ENCODE results near the gene ZSWIM4. TPM values are rescaled to one million over a fixed set of nuclear protein-coding genes. Genes with fewer than 3 reads are reported as not detected.

The ZSWIM4 gene
- total and polyA plus RNA-seq, 4 experiments from 2014 or later: 0.33 to 6.6 (median 4.0) TPM

DNA sequence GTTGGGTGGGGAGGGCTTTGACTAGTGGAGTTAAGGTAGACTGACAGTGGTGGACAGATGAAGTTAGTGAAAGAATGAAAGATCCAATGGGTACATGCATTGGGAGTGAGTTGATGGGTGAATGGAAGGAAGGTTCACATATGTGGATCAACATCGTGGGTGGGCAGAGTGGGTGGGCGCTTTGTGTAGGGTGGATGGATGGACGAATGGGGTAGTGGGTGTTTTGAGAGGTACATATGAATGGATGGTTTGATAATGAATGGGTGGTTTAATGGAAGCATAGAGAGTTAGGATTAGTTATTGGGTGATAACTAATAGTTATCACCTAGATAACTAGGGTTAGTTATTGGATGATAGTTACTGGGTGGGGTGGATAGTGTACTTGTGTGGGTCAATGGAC, 11.5 kb downstream of the ZSWIM4 start:
- Histone ChIP-seq H3K9me3 (ENCODE audit: control insufficient read depth in 1 of 2, low read length in 2 of 2) (no peaks in the 10 kb centered on the region), H3K4me3 (ENCODE audit: low read length in 2 of 2) (no peak overlapping the region), H3K36me3 (ENCODE audit: insufficient read depth, low read length) (no peaks in the 10 kb centered on the region), H3K27me3 (ENCODE audit: insufficient read depth, low read length) (no peaks in the 10 kb centered on the region), H3K4me1 (ENCODE audit: insufficient read depth, low read length) (no peaks in the 10 kb centered on the region), H3K27ac (ENCODE audit: low read depth, low read length) (no peak overlapping the region)
- H3K4me1 Mint-ChIP-seq: no peaks in the 10 kb centered on the region
- no peak for DNase-seq
- ChIA-PET CTCF (ENCODE audit: partially characterized antibody) (interaction anchor here (1.1 kb wide), 1 partner anchor 55 kb away, joined by 5 read pairs; no protein-coding TSS in a partner anchor), POLR2A (ENCODE audit: partially characterized antibody) (interaction anchor here (1.2 kb wide), 1 partner anchor 9 kb away, joined by 4 read pairs; no protein-coding TSS in a partner anchor)
- no peak overlapping the region for H3K27ac Mint-ChIP-seq
- no peaks in the 10 kb centered on the region for H3K27me3 Mint-ChIP-seq
- intact Hi-C loops (cut with micrococcal nuclease): no loop called here
- H3K4me3 Mint-ChIP-seq: no peak overlapping the region
- H3K9me3 Mint-ChIP-seq: no peaks in the 10 kb centered on the region
- peaks cover 0 to 8% of the 10 kb centered on the region in 2 donors for H3K36me3 Mint-ChIP-seq

DNA sequence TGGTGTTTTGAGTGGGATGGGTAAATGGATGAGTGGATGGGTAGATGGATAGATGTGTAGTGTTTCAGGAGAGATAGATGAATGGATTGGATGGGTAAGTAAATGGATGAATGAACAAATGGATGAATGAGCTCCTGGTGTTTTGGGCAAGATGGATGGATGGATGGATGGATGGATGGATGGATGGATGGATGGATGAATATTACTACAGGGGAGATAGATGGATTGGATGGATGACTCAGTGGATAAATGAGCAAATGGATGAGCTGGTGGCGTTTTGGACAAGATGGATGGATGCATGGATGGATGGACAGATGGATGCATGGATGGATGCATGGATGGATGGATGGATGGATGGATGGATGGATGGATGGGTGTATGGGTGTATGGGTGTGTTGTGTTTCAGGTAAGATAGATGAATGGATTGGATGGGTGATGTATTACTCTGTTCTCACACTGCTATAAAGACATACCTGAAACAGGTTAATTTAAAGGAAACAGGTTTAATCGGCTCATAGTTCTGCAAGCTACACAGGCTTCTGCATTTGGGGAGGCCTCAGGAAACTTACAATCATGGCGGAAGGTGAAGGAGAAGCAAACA, 12.3 kb downstream of the ZSWIM4 start:
- H3K9me3 Mint-ChIP-seq: no peaks in the 10 kb centered on the region
- Histone ChIP-seq H3K4me3 (ENCODE audit: low read length in 2 of 2) (no peak overlapping the region), H3K27me3 (ENCODE audit: insufficient read depth, low read length) (no peaks in the 10 kb centered on the region), H3K36me3 (ENCODE audit: insufficient read depth, low read length) (no peaks in the 10 kb centered on the region), H3K4me1 (ENCODE audit: insufficient read depth, low read length) (no peaks in the 10 kb centered on the region), H3K27ac (ENCODE audit: low read depth, low read length) (no peak overlapping the region), H3K9me3 (ENCODE audit: control insufficient read depth in 1 of 2, low read length in 2 of 2) (no peaks in the 10 kb centered on the region)
- peaks cover 0 to 8% of the 10 kb centered on the region in 2 donors for H3K36me3 Mint-ChIP-seq
- H3K4me3 Mint-ChIP-seq: no peak overlapping the region
- no peak overlapping the region for H3K27ac Mint-ChIP-seq
- H3K4me1 Mint-ChIP-seq: no peaks in the 10 kb centered on the region
- intact Hi-C loops (cut with micrococcal nuclease): no loop called here
- POLR2A ChIA-PET (ENCODE audit: partially characterized antibody): interaction anchor here (1.1 kb wide), 1 partner anchor 11 kb away, joined by 3 read pairs; no protein-coding TSS in a partner anchor
- H3K27me3 Mint-ChIP-seq: no peaks in the 10 kb centered on the region
- CTCF ChIA-PET (ENCODE audit: partially characterized antibody): interaction anchor here (1.2 kb wide), 1 partner anchor 23 kb away, joined by 3 read pairs; no protein-coding TSS in a partner anchor
- no peak for DNase-seq

- no peak for DNase-seq
- no peak overlapping the region for H3K27ac ChIP-seq (ENCODE audit: low read depth, low read length)
- intact Hi-C loops (cut with micrococcal nuclease): no loop called here
- H3K36me3 Mint-ChIP-seq: peaks cover 5 to 8% of the 10 kb centered on the region in 2 donors
- POLR2A ChIA-PET (ENCODE audit: partially characterized antibody): no interaction called here
- H3K27ac Mint-ChIP-seq: no peak overlapping the region
- H3K4me3 ChIP-seq (ENCODE audit: low read length in 2 of 2): no peak overlapping the region
- H3K27me3 Mint-ChIP-seq: no peaks in the 10 kb centered on the region
- H3K9me3 ChIP-seq (ENCODE audit: control insufficient read depth in 1 of 2, low read length in 2 of 2): no peaks in the 10 kb centered on the region
- H3K27me3 ChIP-seq (ENCODE audit: insufficient read depth, low read length): no peaks in the 10 kb centered on the region
- H3K4me3 Mint-ChIP-seq: no peak overlapping the region
- no peaks in the 10 kb centered on the region for H3K4me1 ChIP-seq (ENCODE audit: insufficient read depth, low read length)
- CTCF ChIA-PET (ENCODE audit: partially characterized antibody): interaction anchor here (1.2 to 1.4 kb wide), 2 partner anchors 24 to 53 kb away, joined by 3 to 6 read pairs; no protein-coding TSS in a partner anchor
- H3K9me3 Mint-ChIP-seq: no peaks in the 10 kb centered on the region
- H3K4me1 Mint-ChIP-seq: no peaks in the 10 kb centered on the region
- no peaks in the 10 kb centered on the region for H3K36me3 ChIP-seq (ENCODE audit: insufficient read depth, low read length)
Measured at GRCh38 chr19:13808856-13809255, 13.6 kb downstream of the ZSWIM4 start.

- H3K36me3 Mint-ChIP-seq: peaks cover 5 to 6% of the 10 kb centered on the region in 2 donors
- H3K9me3 ChIP-seq (ENCODE audit: control insufficient read depth in 1 of 2, low read length in 2 of 2): no peaks in the 10 kb centered on the region
- no peak for DNase-seq
- H3K4me1 ChIP-seq (ENCODE audit: insufficient read depth, low read length): no peaks in the 10 kb centered on the region
- intact Hi-C loops (cut with micrococcal nuclease): no loop called here
- ChIA-PET CTCF (ENCODE audit: partially characterized antibody) (interaction anchor here (0.6 kb wide), 1 partner anchor 70 kb away, joined by 4 read pairs; no protein-coding TSS in a partner anchor), POLR2A (ENCODE audit: partially characterized antibody) (interaction anchor here (0.7 kb wide), 1 partner anchor 24 kb away, joined by 4 read pairs; no protein-coding TSS in a partner anchor)
- H3K4me3 Mint-ChIP-seq: no peak overlapping the region
- H3K36me3 ChIP-seq (ENCODE audit: insufficient read depth, low read length): no peaks in the 10 kb centered on the region
- H3K27me3 ChIP-seq (ENCODE audit: insufficient read depth, low read length): no peaks in the 10 kb centered on the region
- H3K27ac ChIP-seq (ENCODE audit: low read depth, low read length): no peak overlapping the region
- H3K27me3 Mint-ChIP-seq: no peaks in the 10 kb centered on the region
- H3K9me3 Mint-ChIP-seq: no peaks in the 10 kb centered on the region
- H3K4me3 ChIP-seq (ENCODE audit: low read length in 2 of 2): no peak overlapping the region
- H3K4me1 Mint-ChIP-seq: peaks cover 0 to 15% (median 0%) of the 10 kb centered on the region in 4 donors
- no peak overlapping the region for H3K27ac Mint-ChIP-seq
Measured at GRCh38 chr19:13812544-13812943, 17.3 kb downstream of the ZSWIM4 start.

GRCh38 chr19:13813147-13813546, 17.9 kb downstream of the ZSWIM4 start:
- Histone ChIP-seq H3K27me3 (ENCODE audit: insufficient read depth, low read length) (no peaks in the 10 kb centered on the region), H3K36me3 (ENCODE audit: insufficient read depth, low read length) (no peaks in the 10 kb centered on the region), H3K4me3 (ENCODE audit: low read length in 2 of 2) (no peak overlapping the region), H3K9me3 (ENCODE audit: control insufficient read depth in 1 of 2, low read length in 2 of 2) (no peaks in the 10 kb centered on the region), H3K4me1 (ENCODE audit: insufficient read depth, low read length) (no peaks in the 10 kb centered on the region), H3K27ac (ENCODE audit: low read depth, low read length) (no peak overlapping the region)
- intact Hi-C loops (cut with micrococcal nuclease): no loop called here
- H3K4me1 Mint-ChIP-seq: peaks cover 0 to 15% (median 0%) of the 10 kb centered on the region in 4 donors
- POLR2A ChIA-PET (ENCODE audit: partially characterized antibody): interaction anchor here (1.6 kb wide), 1 partner anchor 18 kb away, joined by 3 read pairs; the partner anchor contains the start of gene ZSWIM4
- no peaks in the 10 kb centered on the region for H3K27me3 Mint-ChIP-seq
- H3K36me3 Mint-ChIP-seq: peaks cover 5 to 6% of the 10 kb centered on the region in 2 donors
- H3K27ac Mint-ChIP-seq: peak overlapping the region in 2 of 7 donors; percentile 51 to 78
- no peak for DNase-seq
- CTCF ChIA-PET (ENCODE audit: partially characterized antibody): no interaction called here
- no peak overlapping the region for H3K4me3 Mint-ChIP-seq
- no peaks in the 10 kb centered on the region for H3K9me3 Mint-ChIP-seq

GRCh38 chr19:13814550-13814949, 19.3 kb downstream of the ZSWIM4 start:
- H3K4me1 Mint-ChIP-seq: peaks cover 0 to 15% (median 0%) of the 10 kb centered on the region in 4 donors
- no peak for DNase-seq
- Histone ChIP-seq H3K4me1 (ENCODE audit: insufficient read depth, low read length) (no peaks in the 10 kb centered on the region), H3K4me3 (ENCODE audit: low read length in 2 of 2) (no peak overlapping the region), H3K27ac (ENCODE audit: low read depth, low read length) (no peak overlapping the region), H3K27me3 (ENCODE audit: insufficient read depth, low read length) (no peaks in the 10 kb centered on the region), H3K36me3 (ENCODE audit: insufficient read depth, low read length) (no peaks in the 10 kb centered on the region), H3K9me3 (ENCODE audit: control insufficient read depth in 1 of 2, low read length in 2 of 2) (no peaks in the 10 kb centered on the region)
- H3K27me3 Mint-ChIP-seq: no peaks in the 10 kb centered on the region
- H3K27ac Mint-ChIP-seq: no peak overlapping the region
- H3K36me3 Mint-ChIP-seq: peaks cover 1 to 5% of the 10 kb centered on the region in 2 donors
- intact Hi-C loops (cut with micrococcal nuclease): no loop called here
- CTCF ChIA-PET (ENCODE audit: partially characterized antibody): interaction anchor here (1.3 kb wide), 1 partner anchor 233 kb away, joined by 5 read pairs; no protein-coding TSS in a partner anchor
- H3K4me3 Mint-ChIP-seq: no peak overlapping the region
- no peaks in the 10 kb centered on the region for H3K9me3 Mint-ChIP-seq
- POLR2A ChIA-PET (ENCODE audit: partially characterized antibody): interaction anchor here (1.6 kb wide), 1 partner anchor 20 kb away, joined by 3 read pairs; the partner anchor contains the start of gene ZSWIM4

DNA sequence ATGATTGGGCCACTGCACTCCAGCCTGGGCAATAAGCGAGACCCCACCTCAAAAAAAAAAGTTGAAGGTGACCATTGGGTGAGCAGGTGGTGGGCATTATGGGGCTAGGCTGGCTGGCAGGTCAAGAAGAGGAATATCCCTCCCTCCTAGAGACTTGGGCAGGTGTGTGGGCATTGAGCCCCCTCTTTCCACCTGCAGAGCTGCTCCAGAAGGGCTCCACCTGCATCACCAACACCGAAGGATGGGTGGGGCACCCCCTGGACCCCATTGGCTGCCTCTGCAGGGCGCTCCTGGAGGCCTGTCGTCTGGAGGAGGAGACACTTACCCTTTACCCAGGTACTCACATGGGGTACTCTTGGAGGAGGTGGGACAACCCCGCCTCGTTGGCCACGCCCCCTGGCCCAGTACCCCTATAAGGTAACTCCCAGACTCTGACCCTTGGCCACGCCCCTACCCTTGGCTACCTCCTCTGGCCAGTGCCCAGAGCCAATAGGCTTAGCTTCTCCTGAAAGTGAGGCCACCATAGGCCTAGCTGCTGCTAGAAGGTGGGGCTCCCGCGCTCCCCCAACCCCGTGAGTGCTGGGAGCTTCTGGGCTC, 21.9 kb downstream of the ZSWIM4 start:
- H3K9me3 Mint-ChIP-seq: no peaks in the 10 kb centered on the region
- no peak overlapping the region for H3K27ac ChIP-seq (ENCODE audit: low read depth, low read length)
- DNase-seq: no peak
- peaks cover 3 to 9% of the 10 kb centered on the region in 2 donors for H3K36me3 Mint-ChIP-seq
- ChIA-PET CTCF (ENCODE audit: partially characterized antibody) (no interaction called here), POLR2A (ENCODE audit: partially characterized antibody) (interaction anchor here (0.6 to 2.7 kb wide), 5 partner anchors 11 to 31 kb away, joined by 3 to 11 read pairs (median 5); no protein-coding TSS in a partner anchor)
- no peak overlapping the region for H3K27ac Mint-ChIP-seq
- no peaks in the 10 kb centered on the region for H3K4me1 ChIP-seq (ENCODE audit: insufficient read depth, low read length)
- H3K36me3 ChIP-seq (ENCODE audit: insufficient read depth, low read length): no peaks in the 10 kb centered on the region
- H3K27me3 ChIP-seq (ENCODE audit: insufficient read depth, low read length): no peaks in the 10 kb centered on the region
- peaks cover 0 to 15% (median 0%) of the 10 kb centered on the region in 4 donors for H3K4me1 Mint-ChIP-seq
- no peaks in the 10 kb centered on the region for H3K27me3 Mint-ChIP-seq
- intact Hi-C loops (cut with micrococcal nuclease): no loop called here
- no peak overlapping the region for H3K4me3 ChIP-seq (ENCODE audit: low read length in 2 of 2)
- no peak overlapping the region for H3K4me3 Mint-ChIP-seq
- H3K9me3 ChIP-seq (ENCODE audit: control insufficient read depth in 1 of 2, low read length in 2 of 2): no peaks in the 10 kb centered on the region

All from CD4-positive, alpha-beta memory T cell (primary cell).